Suprapubic skin (tissue), 3 donors: Measurements from ENCODE around the gene ABCA7.

Source experiments
- CTCF ChIP-seq, 2 donors: fragments of 200-600 bp in 1 of 2; fragments of 450-650 bp in 1 of 2; sonication (generic) in 1 of 2; IDR thresholded peaks; one replicate each; pipeline ENCODE4 v1.5.1; 2016 to 2019; ENCODE audit warnings: antibody characterized with exemption in 2 of 2, mild to moderate bottlenecking in 1 of 2, moderate library complexity in 1 of 2
- POLR2A ChIP-seq, 2 donors: fragments of 450-650 bp; IDR thresholded peaks; one replicate each; pipeline ENCODE4 v1.6.1; 2017; ENCODE audit warnings: antibody characterized with exemption in 2 of 2, mild to moderate bottlenecking in 2 of 2, moderate library complexity in 2 of 2

- no peak for TF ChIP-seq POLR2A (IDR thresholded peaks at IDR 0.05)
- TF ChIP-seq CTCF (IDR thresholded peaks at IDR 0.05): no peak
Measured at GRCh38 chr19:1003283-1003682, 36.6 kb upstream of the ABCA7 start.
